ENCODE measurements around the gene STING1. TPM values are rescaled to one million over a fixed set of nuclear protein-coding genes. Genes with fewer than 3 reads are reported as not detected.
"Not testable (repeated sequence)": the region's sequence is repeated elsewhere in the genome, so short reads cannot be mapped to it uniquely, and the experiment has no call there.

Gene STING1
- total RNA-seq, 1 experiment from 2014 or later = 22.8 TPM

DNA sequence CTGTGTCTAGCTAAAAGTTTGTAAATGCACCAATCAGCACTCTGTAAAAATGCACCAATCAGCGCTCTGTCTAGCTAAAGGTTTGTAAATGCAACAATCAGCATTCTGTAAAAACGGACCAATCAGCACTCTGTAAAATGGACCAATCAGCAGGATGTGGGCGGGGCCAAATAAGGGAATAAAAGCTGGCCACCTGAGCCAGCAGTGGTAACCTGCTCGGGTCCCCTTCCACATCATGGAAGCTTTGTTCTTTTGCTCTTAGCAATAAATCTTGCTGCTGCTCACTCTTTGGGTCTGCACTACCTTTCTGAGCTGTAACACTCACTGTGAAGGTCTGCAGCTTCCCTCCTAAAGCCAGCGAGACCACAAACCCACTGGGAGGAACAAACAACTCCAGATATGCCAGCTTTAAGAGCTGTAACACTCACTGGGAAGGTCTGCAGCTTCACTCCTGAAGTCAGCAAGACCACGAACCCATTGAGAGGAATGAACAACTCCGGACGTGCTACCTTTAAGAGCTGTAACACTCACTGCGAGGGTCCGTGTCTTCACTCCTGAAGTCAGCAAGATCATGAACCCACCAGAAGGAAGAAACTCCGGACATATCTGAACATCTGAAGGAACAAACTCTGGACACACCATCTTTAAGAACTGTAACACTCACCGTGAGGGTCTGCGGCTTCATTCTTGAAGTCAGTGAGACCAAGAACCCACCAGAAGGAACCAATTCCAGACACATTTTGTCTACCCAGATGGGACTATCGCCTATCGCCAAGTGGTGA, 20.7 kb upstream of the STING1 start:
- H3K27me3 ChIP-seq (ENCODE audit: control insufficient read depth, insufficient read depth, low read length); H3K27ac ChIP-seq (ENCODE audit: low read length); H3K36me3 ChIP-seq (ENCODE audit: control insufficient read depth, insufficient read depth, low read length); DNase-seq (ENCODE audit: low read depth, low spot score); H3K9me3 ChIP-seq (ENCODE audit: control insufficient read depth, insufficient read depth, low read depth, low read length); BruUV-seq (replicated peaks); H3K4me1 ChIP-seq (ENCODE audit: control insufficient read depth, insufficient read depth, low read length); intact Hi-C loops (cut with micrococcal nuclease; ENCODE audit: unreplicated experiment); ATAC-seq: not testable (repeated sequence)
- in situ Hi-C loops (cut with HindIII; ENCODE audit: low pct_unique_long_range_greater_than_20kb, low sequenced_read_pairs) = loop anchor here (25.0 kb wide), 1 partner anchor 91 kb away; the partner anchor contains the start of gene SPATA24
- POLR2A ChIA-PET = interaction anchor here (0.6 kb wide), 1 partner anchor 116 kb away, joined by 5 read pairs; no protein-coding TSS in a partner anchor
- H3K4me3 ChIP-seq (ENCODE audit: low read depth in 2 of 2, low read length in 2 of 2) = peak overlapping the region; percentile 23 to 46; a peak in 3 of 4 replicates
- CTCF ChIA-PET = interaction anchor here (1.1 kb wide), 1 partner anchor 80 kb away, joined by 3 read pairs; no protein-coding TSS in a partner anchor

DNA sequence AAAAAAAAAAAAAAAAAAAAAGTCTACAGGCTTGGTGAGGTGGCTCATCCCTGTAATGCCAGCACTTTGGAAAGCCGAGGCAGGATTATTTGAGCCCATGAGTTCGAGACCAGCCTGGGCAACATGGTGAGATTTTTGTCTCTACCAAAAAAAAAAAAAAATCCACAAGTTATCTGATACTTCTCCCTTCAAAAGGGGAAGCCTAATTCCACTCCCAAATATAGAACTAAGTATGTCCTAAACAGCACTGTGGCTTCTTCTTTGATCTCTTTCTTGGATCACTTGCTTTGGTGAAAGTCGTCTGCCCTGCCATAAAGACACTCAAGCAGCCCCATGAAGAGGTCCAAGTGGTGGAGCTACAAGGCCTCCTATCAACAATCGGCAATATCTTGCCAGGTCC, 18.8 kb upstream of the STING1 start:
- H3K9me3 ChIP-seq (ENCODE audit: control insufficient read depth, insufficient read depth, low read depth, low read length) = no peaks in the 10 kb centered on the region
- H3K36me3 ChIP-seq (ENCODE audit: control insufficient read depth, insufficient read depth, low read length) = no peaks in the 10 kb centered on the region
- no peak for ATAC-seq
- no peak overlapping the region for H3K27ac ChIP-seq (ENCODE audit: low read length)
- in situ Hi-C loops (cut with HindIII; ENCODE audit: low pct_unique_long_range_greater_than_20kb, low sequenced_read_pairs) (loop anchor here (25.0 kb wide), 1 partner anchor 89 kb away; the partner anchor contains the start of gene SPATA24), intact Hi-C loops (cut with micrococcal nuclease; ENCODE audit: unreplicated experiment) (no loop called here)
- CTCF ChIA-PET = no interaction called here
- H3K4me3 ChIP-seq (ENCODE audit: low read depth in 2 of 2, low read length in 2 of 2) = no peak overlapping the region
- no peak for TF ChIP-seq REST (IDR thresholded peaks at IDR 0.05; ENCODE audit: insufficient read depth in 1 of 2, low read depth in 2 of 2, low read length in 1 of 2)
- no peak for TF ChIP-seq SIN3A (IDR thresholded peaks at IDR 0.05; ENCODE audit: borderline replicate concordance, insufficient read depth, low read depth, low read length)
- TF ChIP-seq CTCF (IDR thresholded peaks at IDR 0.05) = no peak
- no peak for TF ChIP-seq TCF7L2 (IDR thresholded peaks at IDR 0.05; ENCODE audit: low read depth, low read length)
- TF ChIP-seq POLR2AphosphoS5 (IDR thresholded peaks at IDR 0.05; ENCODE audit: low read depth, low read length) = no peak
- H3K4me1 ChIP-seq (ENCODE audit: control insufficient read depth, insufficient read depth, low read length) = no peaks in the 10 kb centered on the region
- DNase-seq (ENCODE audit: low read depth, low spot score) = no peak
- H3K27me3 ChIP-seq (ENCODE audit: control insufficient read depth, insufficient read depth, low read length) = no peaks in the 10 kb centered on the region
- no TSS peak for BruUV-seq (replicated peaks)
- POLR2A ChIA-PET = no interaction called here
